ENCODE measurements around the gene STK4.
A peak's percentile ranks its signal among the peaks of the same experiment; 100 is the strongest.

The STK4 gene

GRCh38 chr20:45080867-45081624, 114.7 kb downstream of the STK4 start:
- DNase-seq (ENCODE audit: low spot score): peak; percentile 36
- FAIRE-seq: peak; percentile 5

DNA sequence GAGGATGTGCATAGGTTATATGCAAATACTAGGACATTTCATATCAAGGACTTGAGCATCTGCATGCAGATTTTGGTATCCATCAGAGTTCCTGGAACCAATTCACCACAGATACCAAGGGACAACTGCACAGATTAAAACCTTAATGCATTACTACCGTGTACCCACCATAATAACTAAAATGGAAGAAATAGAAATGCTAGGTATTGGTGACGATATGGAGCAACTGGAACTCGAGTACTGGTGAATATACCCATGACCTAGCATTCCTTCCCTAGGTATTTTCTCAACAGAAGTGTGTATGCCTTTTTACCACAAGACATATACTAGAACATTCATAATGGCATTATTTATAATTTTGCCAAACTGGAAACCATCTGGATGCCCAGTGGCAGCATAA, 116.2 kb downstream of the STK4 start:
- DNase-seq (ENCODE audit: low spot score): no peak
- FAIRE-seq: no peak

DNA sequence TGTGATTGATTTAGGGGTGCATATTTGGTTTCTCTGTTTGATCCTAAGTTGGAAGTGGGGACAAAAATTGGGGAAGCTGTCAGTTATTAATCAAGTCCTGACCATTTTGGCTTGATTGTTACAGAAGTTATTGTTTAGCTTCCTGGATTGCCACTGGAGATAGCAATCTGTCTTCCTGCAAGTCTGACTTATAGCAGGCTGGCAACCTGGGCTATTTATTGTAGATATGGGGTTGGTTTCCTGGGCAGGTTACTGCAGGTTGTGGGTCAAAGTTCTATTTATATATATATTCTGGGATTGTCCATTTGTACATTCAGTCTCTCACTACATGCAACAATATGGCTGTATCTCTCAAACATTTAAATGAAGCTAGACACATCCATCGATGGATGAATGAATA, 116.8 kb downstream of the STK4 start:
- DNase-seq (ENCODE audit: low spot score) (no peak), FAIRE-seq (no peak)

- no peak for FAIRE-seq
- no peak for DNase-seq (ENCODE audit: low spot score)
Measured at GRCh38 chr20:45085289-45085688, 119.0 kb downstream of the STK4 start.

DNA sequence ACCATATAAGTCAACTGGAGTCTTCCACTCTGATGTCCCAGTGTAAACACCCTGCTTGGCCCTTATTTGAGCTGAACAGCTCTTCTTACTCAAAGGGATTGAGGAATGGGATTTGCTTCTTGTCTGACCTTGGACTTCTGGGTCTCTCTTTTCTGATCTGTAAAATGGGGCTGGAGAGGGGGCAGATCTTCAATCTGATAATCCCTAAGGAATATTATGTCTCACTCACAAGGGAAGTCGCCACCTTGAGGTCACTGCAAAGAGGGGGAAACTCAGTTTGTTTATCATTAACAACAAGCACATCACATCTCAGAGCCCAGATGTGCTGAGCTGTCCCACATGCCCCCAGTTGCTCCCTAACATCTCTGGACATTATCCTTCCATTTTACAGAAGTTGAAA, 119.6 kb downstream of the STK4 start:
- no peak for FAIRE-seq

DNA sequence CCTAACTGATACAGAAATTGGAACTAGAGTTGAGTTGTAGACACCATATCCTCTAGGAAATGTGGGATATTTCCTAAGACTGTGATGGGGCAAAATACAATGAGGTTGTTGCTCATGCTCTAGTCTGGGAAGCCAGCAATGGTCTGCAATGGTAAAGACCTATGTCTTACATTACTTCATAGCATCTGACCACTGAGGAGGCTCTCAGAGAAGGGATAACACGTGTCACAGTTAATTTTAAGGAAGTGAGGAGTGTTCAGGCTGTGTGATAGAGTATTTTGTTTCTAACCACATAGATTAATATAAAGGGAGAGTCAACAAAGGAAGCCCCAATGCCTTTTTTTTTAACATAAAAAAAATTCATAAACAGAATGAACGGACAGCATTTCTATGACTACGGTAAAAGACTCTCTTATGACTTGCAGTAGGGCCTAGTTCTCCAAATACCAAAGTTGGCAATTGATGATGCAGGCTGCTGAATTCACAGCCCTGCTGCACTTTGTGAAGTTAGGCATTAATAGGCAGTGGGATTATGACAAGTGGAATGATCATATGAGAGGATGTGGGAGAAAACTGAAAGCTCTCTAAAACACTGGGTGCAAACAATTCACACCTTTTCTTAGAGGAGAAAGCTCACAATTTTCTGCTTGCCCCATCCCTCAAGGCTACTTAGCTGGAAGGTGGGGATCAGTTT, 120.9 kb downstream of the STK4 start:
- DNase-seq (ENCODE audit: low spot score) (no peak), FAIRE-seq (no peak)

More for the DNA sequence above, 119.6 kb downstream of the STK4 start:
- DNase-seq (ENCODE audit: low spot score): no peak

- FAIRE-seq (no peak), DNase-seq (ENCODE audit: low spot score) (no peak)
Measured at GRCh38 chr20:45087814-45088213, 121.5 kb downstream of the STK4 start.

- FAIRE-seq: no peak
- no peak for DNase-seq (ENCODE audit: low spot score)
Measured at GRCh38 chr20:45088247-45088646, 121.9 kb downstream of the STK4 start.

GRCh38 chr20:45090481-45090880, 124.2 kb downstream of the STK4 start:
- FAIRE-seq: no peak
- DNase-seq (ENCODE audit: low spot score): no peak

DNA sequence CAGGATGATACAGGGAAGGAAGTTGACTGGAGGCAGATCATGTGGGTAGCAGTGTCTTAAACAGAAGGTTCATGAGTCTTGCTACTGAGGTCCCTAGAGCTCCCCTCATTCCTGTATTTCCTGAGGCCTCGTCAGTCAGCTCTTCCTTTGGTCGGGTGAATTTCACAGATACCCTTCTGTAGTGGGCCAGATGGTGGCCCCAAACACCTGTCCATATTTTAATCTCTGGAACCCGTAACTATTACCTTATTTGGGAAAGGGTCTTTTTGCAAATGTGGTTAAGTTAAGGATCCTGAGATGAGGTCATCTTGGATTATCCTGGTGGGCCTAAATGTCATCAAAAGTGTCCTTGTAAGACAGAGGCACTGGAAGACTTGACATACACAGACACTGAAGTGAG, 125.1 kb downstream of the STK4 start:
- no peak for DNase-seq (ENCODE audit: low spot score)
- FAIRE-seq: no peak

GRCh38 chr20:45092898-45093297, 126.6 kb downstream of the STK4 start:
- FAIRE-seq (no peak), DNase-seq (ENCODE audit: low spot score) (no peak)

DNA sequence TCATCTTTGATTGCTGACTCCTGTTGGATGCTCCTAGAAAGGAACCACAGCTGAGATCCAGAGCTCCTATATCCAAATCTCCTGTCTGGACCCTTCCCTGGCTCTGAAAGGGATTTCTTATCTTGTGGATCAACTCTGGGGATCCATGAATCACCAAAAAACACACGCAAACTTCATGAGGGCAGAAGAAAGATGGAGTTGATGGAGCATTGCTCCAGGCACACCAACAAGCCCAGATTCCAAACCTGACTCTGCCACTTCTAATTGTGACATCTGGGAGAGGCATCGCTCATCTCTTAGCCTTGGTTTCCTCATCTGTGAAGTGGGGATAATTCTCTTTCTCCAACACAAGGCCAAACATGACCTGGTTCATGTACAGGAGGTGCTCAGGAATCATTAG, 127.9 kb downstream of the STK4 start:
- FAIRE-seq (no peak), DNase-seq (ENCODE audit: low spot score) (no peak)

- no peak for DNase-seq (ENCODE audit: low spot score)
- peak; percentile 27 for FAIRE-seq
Measured at GRCh38 chr20:45094864-45095574, 128.7 kb downstream of the STK4 start.

GRCh38 chr20:45095805-45096238, 129.5 kb downstream of the STK4 start:
- DNase-seq (ENCODE audit: low spot score) (peak; percentile 78), FAIRE-seq (peak; percentile 84)

DNA sequence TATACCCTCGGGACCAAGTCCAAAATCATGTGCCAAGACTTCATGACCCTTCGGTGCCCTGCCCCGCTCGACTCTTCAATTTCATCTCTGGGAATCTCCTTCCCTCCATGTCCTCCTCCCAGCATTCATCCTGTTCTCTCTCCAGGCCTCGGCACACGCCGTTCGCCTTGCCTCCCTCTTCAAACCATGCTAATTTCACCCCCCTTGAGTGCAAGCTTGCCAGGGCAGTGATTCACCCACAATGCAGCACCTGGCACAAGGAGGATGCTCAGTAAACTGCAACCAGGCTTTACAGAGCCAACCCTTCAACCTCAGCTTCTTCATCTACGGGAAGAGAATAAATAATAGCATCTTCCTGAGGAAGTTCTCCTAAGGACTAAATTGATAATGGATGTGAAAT, 130.5 kb downstream of the STK4 start:
- DNase-seq (ENCODE audit: low spot score): no peak
- FAIRE-seq: no peak

DNA sequence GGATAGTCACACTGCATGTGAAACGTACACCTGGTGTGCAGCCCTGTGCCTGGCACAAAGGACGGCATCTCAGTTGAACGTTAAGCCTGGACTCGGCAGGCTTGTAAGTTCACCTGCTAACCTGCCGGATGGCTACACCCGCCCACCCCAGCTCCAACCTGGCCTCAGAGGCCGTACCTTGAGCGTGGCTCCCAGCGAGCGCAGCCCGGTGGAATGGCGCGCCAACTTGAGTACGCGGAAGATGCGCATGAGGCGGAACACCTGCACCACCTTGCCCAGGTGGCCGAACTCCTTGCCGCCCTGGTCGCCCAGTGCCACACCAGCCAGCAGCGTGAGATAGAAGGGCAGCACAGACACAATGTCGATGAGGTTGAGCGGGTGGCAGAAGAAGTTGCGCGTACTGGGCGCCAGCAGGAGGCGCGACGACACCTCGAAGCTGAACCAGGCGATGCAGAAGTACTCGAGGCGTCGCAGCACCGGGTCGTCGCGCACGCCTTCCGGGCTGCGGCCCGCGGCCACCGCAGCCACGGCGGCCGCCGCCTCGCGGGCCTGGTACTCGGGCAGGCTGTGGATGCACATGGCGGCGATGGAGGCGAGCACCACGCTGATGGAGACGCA, 131.3 kb downstream of the STK4 start:
- DNase-seq (ENCODE audit: low spot score) (no peak), FAIRE-seq (no peak)

- DNase-seq (ENCODE audit: low spot score): no peak
- FAIRE-seq: no peak
Measured at GRCh38 chr20:45098103-45098773, 131.9 kb downstream of the STK4 start.

- FAIRE-seq: no peak
- no peak for DNase-seq (ENCODE audit: low spot score)
Measured at GRCh38 chr20:45100563-45101245, 134.4 kb downstream of the STK4 start, which contains the start of gene KCNS1. KCNS1 (minus strand) TSS chr20:45101127; CDS start chr20:45099236, 1,891 bp downstream.

DNA sequence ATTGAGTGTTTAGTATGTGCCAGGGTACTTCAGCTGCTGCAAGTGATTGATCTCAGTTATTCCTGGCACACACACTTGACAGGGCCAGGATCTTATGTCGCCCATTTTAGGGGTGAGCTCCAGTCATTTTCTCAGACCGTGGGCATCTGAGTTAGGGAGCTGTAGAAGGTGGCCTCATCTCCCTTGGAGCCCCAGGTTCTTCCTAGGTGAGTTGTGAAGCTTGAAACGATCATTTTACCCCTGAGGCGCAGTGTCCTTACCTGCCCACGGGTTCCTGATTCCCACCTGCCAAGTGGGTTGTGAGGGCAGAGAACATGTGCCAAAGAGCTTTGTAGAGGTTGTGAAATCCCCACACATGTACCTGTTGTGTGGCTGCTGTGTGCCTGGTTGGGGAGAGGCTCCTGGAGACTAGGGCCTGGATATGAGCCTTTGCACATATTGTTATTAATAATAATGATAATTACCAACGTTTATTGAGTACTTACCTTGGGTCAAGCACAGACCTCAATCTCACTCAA, 135.1 kb downstream of the STK4 start:
- DNase-seq (ENCODE audit: low spot score): no peak
- no peak for FAIRE-seq

DNA sequence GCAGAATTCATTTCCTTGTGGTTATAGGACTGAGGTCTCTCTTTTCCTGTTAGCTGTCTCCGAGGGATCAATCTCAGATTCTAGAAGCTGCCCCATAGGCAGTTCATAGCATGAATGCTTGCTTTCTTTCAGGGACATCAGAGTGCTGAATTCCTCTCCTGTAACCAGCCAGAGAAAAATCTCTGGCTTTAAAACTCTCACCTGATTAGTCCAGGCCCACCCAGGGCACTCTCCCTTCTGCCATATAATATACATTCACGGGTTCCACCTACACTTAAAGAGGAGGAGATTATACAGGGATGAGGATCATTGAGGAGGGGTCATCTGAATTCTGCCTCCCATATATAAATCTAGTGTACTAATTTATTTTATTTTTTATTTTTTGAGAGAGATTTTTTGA, 136.8 kb downstream of the STK4 start:
- DNase-seq (ENCODE audit: low spot score): no peak
- no peak for FAIRE-seq

Data from urothelium cell line (cell line).